EH (cell line): ENCODE results near the gene GPD1.
"Not testable (repeated sequence)": the region's sequence is repeated elsewhere in the genome, so short reads cannot be mapped to it uniquely, and the experiment has no call there.

Experiments used
- DNase-seq: peaks from one replicate; pipeline ENCODE4 v3.0.0-alpha.2; 2015; ENCODE audit warnings: low read depth

GPD1 gene

GRCh38 chr12:50127546-50127945, 23.7 kb downstream of the GPD1 start:
- DNase-seq, result no peak

DNA sequence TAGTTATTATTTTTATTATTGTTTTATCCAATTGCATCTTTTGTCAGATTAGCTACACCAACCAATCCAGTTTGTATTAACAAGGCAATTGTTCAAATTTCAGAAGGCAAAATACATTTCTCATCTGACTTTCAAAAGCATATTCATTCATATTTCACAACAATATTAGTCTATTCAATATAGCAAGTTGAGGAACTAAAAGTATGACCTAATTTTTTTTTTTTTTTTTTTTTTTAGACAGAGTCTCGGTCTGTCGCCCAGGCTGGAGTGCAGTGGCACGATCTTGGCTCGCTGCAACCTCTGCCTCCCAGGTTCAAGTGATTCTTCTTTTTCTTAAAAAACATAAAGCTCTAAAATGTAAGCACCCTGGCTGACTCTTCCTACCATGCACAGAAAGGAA, 25.5 kb downstream of the GPD1 start:
- DNase-seq, result no peak

- DNase-seq, result no peak
Measured at GRCh38 chr12:50132505-50133135, 28.8 kb downstream of the GPD1 start.

DNA sequence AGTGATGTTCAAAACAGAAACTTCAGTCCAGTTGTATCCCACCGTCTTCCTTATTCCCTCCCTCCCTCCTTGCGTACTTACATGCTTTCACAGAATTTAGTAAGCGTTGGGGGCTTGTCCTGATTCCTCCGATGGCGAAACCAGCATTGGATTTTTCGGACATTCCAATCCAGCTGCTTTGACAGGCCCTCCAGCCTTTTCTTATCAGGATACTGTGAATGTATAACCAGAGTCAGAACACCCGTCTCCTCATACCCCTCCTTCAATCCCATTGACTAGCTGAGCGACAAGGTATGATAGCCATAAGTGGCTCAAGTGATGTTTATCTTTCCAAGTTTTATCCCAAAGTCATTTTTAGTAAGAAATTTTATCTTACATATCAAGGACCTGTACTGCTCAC, 39.2 kb downstream of the GPD1 start:
- DNase-seq, result no peak

DNA sequence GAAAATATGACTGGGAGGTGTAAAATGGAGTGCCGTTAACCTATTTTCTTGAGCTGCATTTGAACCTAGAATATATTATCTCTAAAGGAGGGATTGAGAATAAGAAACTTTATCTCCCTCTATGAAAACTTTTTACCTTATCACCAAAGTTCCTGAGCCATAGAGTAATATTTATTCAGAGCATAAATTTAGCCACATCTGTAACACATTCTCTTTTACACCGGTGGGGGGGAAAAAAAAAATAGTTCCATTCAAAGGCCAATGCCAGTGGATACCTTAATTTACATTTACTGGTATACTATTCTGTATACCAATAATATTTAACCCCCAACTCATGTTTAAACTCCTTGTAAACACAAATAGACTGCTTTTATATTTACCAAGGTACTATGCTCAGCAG, 41.6 kb downstream of the GPD1 start:
- no peak for DNase-seq

GRCh38 chr12:50147281-50147680, 43.5 kb downstream of the GPD1 start:
- no peak for DNase-seq

GRCh38 chr12:50148011-50148410, 44.2 kb downstream of the GPD1 start:
- DNase-seq, result not testable (repeated sequence)

DNA sequence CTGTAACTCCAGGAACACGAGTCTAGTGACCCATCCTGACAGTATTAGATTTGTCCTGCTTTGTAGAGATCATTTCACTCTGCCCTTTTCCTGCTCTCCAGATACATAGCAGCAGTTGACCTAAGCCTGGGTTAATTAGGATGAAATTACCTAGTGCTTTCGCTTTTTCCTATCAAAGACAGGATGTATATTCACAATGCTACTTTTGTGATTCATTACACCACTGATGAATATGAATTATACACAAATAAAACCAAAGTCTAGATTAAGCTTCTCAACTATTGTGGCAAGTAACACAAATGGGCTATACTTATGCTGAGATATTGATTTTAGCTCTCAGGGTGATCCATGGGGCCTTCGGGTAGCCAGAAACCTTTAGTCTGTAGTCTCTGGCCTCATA, 45.5 kb downstream of the GPD1 start:
- DNase-seq, result no peak

- peak; percentile 32 for DNase-seq
Measured at GRCh38 chr12:50151047-50151687, 47.4 kb downstream of the GPD1 start.

GRCh38 chr12:50154947-50155346, 51.1 kb downstream of the GPD1 start:
- DNase-seq, result not testable (repeated sequence)

DNA sequence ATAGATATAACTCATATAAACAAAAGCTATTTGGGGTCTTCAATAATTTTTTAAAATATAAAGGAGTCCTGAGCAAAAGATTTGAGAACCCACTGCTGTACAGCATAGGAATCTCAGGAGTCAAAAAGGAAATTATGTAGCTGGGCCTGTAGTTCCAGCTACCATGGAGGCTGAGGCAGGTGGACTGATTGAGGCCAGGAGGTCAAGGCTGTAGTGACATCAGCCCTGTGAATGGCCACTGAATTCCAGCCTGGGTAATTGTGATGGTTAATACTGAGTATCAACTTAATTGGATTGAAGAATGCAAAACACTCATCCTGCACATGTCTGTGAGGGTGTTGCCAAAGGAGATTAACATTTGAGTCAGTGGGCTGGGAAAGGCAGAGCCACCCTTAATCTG, 52.8 kb downstream of the GPD1 start:
- no peak for DNase-seq

- DNase-seq, result peak; percentile 29
Measured at GRCh38 chr12:50157259-50157658, 53.5 kb downstream of the GPD1 start.

DNA sequence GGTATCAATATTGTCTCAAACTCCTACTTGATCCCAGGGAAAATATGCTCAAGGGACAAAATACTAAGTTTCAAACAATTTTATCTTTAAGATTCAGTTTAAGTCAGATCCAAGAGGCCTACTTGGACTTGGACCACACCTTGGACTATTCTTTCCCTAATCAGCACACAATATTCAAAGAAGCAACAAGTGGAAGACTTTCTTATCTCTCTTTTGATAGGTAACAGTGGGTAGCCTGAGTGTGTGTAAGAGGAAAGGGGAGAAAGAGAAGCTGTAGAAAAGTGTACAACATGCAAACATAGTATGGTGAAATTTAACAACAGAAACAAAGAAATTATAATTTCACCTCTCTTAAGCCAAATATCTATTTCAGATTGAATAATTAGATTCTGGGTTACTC, 56.8 kb downstream of the GPD1 start:
- no peak for DNase-seq
